SU-DHL-6 (cell line): Measurements from ENCODE around the gene TRPM3.

ENCODE experiments used
- EZH2phosphoT487 ChIP-seq: fragments of 200-600 bp; sonication (generic), shearing (Covaris generic); conservative IDR thresholded peaks from 2 replicates; pipeline ENCODE4 v1.6.1; 2018; ENCODE audit warnings: mild to moderate bottlenecking, antibody characterized with exemption, low read length, moderate library complexity, mixed read lengths
- TF ChIP-seq, protein P1 (sequence below): fragments of 200-600 bp; sonication (generic); IDR thresholded peaks from one replicate; pipeline ENCODE4 v1.5.1; 2017; ENCODE audit warnings: antibody characterized with exemption, mild to moderate bottlenecking, low read length, moderate library complexity; ENCODE audit not compliant: insufficient read depth, poor library complexity, severe bottlenecking

DNA sequence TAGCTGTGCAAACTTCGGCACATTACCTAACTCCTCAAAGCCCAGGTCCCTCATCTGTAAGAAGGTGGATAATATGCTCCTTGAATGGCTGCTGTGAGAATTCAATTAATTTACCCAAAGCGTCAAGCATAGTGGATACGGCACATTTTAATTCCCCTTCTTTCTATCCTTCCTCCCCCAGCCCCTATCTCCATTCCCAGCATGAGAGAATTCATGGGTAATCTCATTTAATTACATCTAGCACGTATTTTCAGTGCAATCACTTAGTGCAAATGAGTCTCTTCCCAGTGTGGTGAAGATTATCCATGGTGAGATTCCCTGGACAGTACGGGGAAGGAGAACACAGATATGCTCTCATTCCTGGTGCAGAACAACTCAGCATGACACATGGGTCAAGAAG lies 145.6 kb downstream of the TRPM3 start:
- TF ChIP-seq, protein P1, sequence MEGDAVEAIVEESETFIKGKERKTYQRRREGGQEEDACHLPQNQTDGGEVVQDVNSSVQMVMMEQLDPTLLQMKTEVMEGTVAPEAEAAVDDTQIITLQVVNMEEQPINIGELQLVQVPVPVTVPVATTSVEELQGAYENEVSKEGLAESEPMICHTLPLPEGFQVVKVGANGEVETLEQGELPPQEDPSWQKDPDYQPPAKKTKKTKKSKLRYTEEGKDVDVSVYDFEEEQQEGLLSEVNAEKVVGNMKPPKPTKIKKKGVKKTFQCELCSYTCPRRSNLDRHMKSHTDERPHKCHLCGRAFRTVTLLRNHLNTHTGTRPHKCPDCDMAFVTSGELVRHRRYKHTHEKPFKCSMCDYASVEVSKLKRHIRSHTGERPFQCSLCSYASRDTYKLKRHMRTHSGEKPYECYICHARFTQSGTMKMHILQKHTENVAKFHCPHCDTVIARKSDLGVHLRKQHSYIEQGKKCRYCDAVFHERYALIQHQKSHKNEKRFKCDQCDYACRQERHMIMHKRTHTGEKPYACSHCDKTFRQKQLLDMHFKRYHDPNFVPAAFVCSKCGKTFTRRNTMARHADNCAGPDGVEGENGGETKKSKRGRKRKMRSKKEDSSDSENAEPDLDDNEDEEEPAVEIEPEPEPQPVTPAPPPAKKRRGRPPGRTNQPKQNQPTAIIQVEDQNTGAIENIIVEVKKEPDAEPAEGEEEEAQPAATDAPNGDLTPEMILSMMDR = no peak
- no peak for TF ChIP-seq EZH2phosphoT487
